GM12801 (cell line): ENCODE measurements around the gene LRRC30.

Source experiments
- TF ChIP-seq, protein P1 (sequence below): IDR thresholded peaks from one replicate; pipeline ENCODE4 v1.5.1; 2011; ENCODE audit warnings: control low read depth; ENCODE audit not compliant: insufficient read length; ENCODE audit errors: extremely low read depth

Gene LRRC30

GRCh38 chr18:7237673-7238272, 6.9 kb downstream of the LRRC30 start:
- TF ChIP-seq, protein P1, sequence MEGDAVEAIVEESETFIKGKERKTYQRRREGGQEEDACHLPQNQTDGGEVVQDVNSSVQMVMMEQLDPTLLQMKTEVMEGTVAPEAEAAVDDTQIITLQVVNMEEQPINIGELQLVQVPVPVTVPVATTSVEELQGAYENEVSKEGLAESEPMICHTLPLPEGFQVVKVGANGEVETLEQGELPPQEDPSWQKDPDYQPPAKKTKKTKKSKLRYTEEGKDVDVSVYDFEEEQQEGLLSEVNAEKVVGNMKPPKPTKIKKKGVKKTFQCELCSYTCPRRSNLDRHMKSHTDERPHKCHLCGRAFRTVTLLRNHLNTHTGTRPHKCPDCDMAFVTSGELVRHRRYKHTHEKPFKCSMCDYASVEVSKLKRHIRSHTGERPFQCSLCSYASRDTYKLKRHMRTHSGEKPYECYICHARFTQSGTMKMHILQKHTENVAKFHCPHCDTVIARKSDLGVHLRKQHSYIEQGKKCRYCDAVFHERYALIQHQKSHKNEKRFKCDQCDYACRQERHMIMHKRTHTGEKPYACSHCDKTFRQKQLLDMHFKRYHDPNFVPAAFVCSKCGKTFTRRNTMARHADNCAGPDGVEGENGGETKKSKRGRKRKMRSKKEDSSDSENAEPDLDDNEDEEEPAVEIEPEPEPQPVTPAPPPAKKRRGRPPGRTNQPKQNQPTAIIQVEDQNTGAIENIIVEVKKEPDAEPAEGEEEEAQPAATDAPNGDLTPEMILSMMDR = no peak

DNA sequence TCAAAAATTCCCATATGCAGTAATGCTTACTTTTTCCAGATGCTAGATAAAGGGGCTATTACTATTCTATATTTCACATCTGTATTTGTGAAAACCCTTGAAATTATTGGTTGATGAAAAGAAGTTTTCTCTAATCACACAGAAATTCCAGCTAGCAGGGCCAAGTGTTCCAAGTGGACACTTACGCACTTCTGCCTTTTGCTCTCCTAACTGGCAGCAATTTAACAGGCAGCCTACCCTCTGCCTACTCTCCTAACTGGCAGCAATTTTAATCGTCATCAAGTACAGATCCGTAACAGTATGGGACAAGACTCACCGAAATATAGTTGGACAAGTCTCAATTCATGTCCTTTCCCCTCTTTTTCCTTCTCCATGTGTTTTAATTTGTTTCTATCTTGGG, 12.0 kb downstream of the LRRC30 start:
- TF ChIP-seq, protein P1 = no peak

GRCh38 chr18:7248877-7249276, 18.0 kb downstream of the LRRC30 start:
- TF ChIP-seq, protein P1 = no peak

DNA sequence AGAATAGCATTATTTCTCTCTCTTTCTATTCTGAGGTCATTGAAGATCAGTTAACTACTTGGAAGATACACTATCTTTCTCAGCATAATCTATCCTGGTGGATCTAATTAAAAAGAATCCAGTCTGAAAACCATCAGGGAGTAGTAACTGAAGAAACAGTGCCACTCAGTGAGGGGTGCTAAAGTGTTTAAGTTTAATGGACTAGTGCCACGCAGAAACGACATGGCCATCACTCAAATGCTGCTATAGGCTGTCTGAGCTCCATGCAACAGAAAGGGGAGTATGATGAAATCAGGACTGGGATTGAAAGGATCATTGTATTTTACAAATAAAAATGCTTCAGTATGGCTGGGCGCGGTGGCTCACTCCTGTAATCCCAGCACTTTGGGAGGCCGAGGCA, 23.3 kb downstream of the LRRC30 start:
- TF ChIP-seq, protein P1 = no peak

- TF ChIP-seq, protein P1 = no peak
These were observed 24.2 kb downstream of the LRRC30 start for GRCh38 chr18:7255054-7255453.

DNA sequence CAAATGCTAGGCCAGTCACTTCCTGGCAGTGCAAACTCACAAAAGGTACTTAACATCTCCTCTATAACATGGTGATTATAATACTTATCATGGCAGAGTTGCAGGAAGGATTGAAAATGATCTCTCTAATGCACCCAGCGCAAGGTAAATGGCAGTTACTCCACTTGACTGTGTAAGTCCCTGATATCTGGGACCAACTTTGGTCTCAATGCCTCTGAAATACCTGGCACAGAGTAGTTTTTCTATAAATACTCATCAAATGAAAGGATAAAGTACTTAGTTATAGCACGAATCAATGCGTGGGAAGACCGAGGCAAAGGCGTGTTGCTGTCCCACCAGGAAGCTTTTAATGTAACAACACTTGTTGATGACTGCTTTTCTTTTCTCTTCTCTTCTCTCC, 24.8 kb downstream of the LRRC30 start:
- TF ChIP-seq, protein P1 = no peak

- TF ChIP-seq, protein P1 = no peak
These were observed 25.9 kb downstream of the LRRC30 start for GRCh38 chr18:7256618-7257425.
